Osteocyte (in vitro differentiated cells): ENCODE data around the gene ATRX. TPM values are rescaled to one million over a fixed set of nuclear protein-coding genes. Genes with fewer than 3 reads are reported as not detected.
"Not testable (repeated sequence)": the region's sequence is repeated elsewhere in the genome, so short reads cannot be mapped to it uniquely, and the experiment has no call there.

Source experiments
- DNase-seq: peaks from one replicate; pipeline ENCODE4 v3.0.0; 2021; ENCODE audit warnings: mixed read lengths; ENCODE audit not compliant: unreplicated experiment; ENCODE audit errors: extremely low spot score
- H3K27ac Mint-ChIP-seq: one replicate; pipeline ENCODE4 v1.8.0; 2021; ENCODE audit warnings: mild to moderate bottlenecking, mixed read lengths; ENCODE audit not compliant: unreplicated experiment
- H3K27me3 Mint-ChIP-seq: one replicate; pipeline ENCODE4 v1.8.0; 2021; ENCODE audit warnings: mixed read lengths; ENCODE audit not compliant: unreplicated experiment
- H3K36me3 Mint-ChIP-seq: one replicate; pipeline ENCODE4 v1.8.0; 2021; ENCODE audit warnings: mixed read lengths; ENCODE audit not compliant: unreplicated experiment
- H3K4me1 Mint-ChIP-seq: one replicate; pipeline ENCODE4 v1.8.0; 2021; ENCODE audit warnings: mixed read lengths; ENCODE audit not compliant: unreplicated experiment
- H3K4me3 Mint-ChIP-seq: one replicate; pipeline ENCODE4 v1.8.0; 2021; ENCODE audit warnings: mild to moderate bottlenecking, moderate library complexity, mixed read lengths; ENCODE audit not compliant: unreplicated experiment
- H3K9me3 Mint-ChIP-seq: one replicate; pipeline ENCODE4 v1.8.0; 2021; ENCODE audit warnings: mixed read lengths; ENCODE audit not compliant: unreplicated experiment
- CTCF ChIP-seq: fragments of 200-600 bp; sonication (generic); IDR thresholded peaks from 2 replicates; pipeline ENCODE4 v1.5.0; 2021; ENCODE audit warnings: antibody characterized with exemption, mild to moderate bottlenecking, moderate library complexity
- total RNA-seq: library from RNA; stranded (reverse); gene quantifications from 2 replicates; pipeline ENCODE4 v1.2.1, GENCODE V29; 2021

The ATRX gene
- total RNA-seq, 1 donor from 2014 or later = 102 TPM

GRCh38 chrX:77779695-77780094 lies 6.3 kb downstream of the ATRX start:
- no peak for TF ChIP-seq CTCF
- DNase-seq = no peak
- peaks cover 7% of the 10 kb centered on the region for H3K9me3 Mint-ChIP-seq
- H3K4me1 Mint-ChIP-seq = peaks cover 20% of the 10 kb centered on the region
- no peaks in the 10 kb centered on the region for H3K36me3 Mint-ChIP-seq
- H3K27me3 Mint-ChIP-seq = no peaks in the 10 kb centered on the region
- H3K27ac Mint-ChIP-seq = no peak overlapping the region
- no peak overlapping the region for H3K4me3 Mint-ChIP-seq

- H3K36me3 Mint-ChIP-seq = no peaks in the 10 kb centered on the region
- no peak for TF ChIP-seq CTCF
- H3K27me3 Mint-ChIP-seq = no peaks in the 10 kb centered on the region
- H3K4me3 Mint-ChIP-seq = no peak overlapping the region
- peak overlapping the region; percentile 45 for H3K27ac Mint-ChIP-seq
- H3K4me1 Mint-ChIP-seq = peaks cover 7% of the 10 kb centered on the region
- peaks cover 7% of the 10 kb centered on the region for H3K9me3 Mint-ChIP-seq
- DNase-seq = no peak
These were observed 9.4 kb downstream of the ATRX start for GRCh38 chrX:77776659-77777058.

DNA sequence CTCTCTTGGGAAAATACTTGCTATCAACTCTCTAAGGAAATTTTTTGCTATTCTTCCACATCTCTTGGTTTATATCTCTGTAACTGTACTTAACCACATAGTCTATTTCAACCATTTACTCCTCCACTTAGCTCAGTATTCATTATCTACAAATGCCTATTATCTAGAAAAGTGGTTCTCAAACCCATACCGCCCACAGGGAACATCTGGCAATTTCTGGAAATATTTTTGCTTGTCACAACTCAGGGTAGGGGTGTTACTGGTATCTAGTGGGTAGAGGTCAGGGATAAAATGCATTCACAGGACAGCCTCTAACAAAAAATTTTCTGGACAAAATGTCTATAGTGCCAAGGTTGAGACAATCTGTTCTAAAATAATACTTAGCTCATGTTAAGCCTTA lies 14.4 kb downstream of the ATRX start:
- no peak for TF ChIP-seq CTCF
- H3K4me1 Mint-ChIP-seq = peaks cover 16% of the 10 kb centered on the region
- no peak overlapping the region for H3K27ac Mint-ChIP-seq
- no peak for DNase-seq
- H3K36me3 Mint-ChIP-seq = no peaks in the 10 kb centered on the region
- no peak overlapping the region for H3K4me3 Mint-ChIP-seq
- peaks cover 12% of the 10 kb centered on the region for H3K9me3 Mint-ChIP-seq
- no peaks in the 10 kb centered on the region for H3K27me3 Mint-ChIP-seq

GRCh38 chrX:77768787-77769186 lies 17.2 kb downstream of the ATRX start:
- Mint-ChIP-seq H3K36me3 (peaks cover 2% of the 10 kb centered on the region), H3K4me3 (no peak overlapping the region), H3K4me1 (peaks cover 16% of the 10 kb centered on the region), H3K27ac (no peak overlapping the region), H3K9me3 (peaks cover 12% of the 10 kb centered on the region), H3K27me3 (no peaks in the 10 kb centered on the region)
- no peak for DNase-seq
- no peak for TF ChIP-seq CTCF

DNA sequence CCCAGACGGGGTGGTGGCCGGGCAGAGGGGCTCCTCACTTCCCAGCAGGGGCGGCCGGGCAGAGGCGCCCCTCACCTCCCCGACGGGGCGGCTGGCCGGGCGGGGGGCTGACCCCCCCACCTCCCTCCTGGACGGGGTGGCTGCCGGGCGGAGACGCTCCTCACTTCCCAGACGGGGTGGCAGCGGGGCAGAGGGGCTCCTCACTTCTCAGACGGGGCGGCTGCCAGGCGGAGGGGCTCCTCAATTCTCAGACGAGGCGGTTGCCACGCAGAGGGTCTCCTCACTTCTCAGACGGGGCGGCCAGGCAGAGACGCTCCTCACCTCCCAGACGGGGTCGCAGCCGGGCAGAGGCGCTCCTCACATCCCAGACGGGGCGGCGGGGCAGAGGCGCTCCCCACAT lies 19.8 kb downstream of the ATRX start:
- H3K27me3 Mint-ChIP-seq, H3K9me3 Mint-ChIP-seq, H3K4me3 Mint-ChIP-seq, H3K36me3 Mint-ChIP-seq, H3K27ac Mint-ChIP-seq: not testable (repeated sequence)
- DNase-seq = peak; percentile 81
- H3K4me1 Mint-ChIP-seq = peaks cover 11% of the 10 kb centered on the region

DNA sequence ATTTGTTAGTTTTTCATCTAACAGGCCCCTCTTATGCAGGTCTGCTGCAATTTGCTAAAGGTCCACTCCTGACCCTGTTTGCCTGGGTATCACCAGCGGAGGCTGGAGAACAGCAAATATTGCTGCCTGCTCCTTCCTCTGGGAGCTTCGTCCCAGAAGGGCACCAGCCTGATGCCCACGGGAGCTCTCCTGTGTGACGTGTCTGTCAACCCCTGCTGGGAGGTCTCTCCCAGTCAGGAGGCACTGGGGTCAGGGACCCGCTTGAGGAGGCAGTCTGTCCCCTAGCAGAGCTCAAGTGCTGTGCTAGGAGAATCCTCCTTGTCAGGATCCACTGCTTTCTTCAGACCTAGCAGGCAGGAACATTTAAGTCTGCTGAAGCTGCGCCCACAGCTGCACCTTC lies 30.5 kb downstream of the ATRX start:
- TF ChIP-seq CTCF = no peak

GRCh38 chrX:77753942-77754341 lies 32.1 kb downstream of the ATRX start:
- DNase-seq, H3K4me1 Mint-ChIP-seq, H3K27me3 Mint-ChIP-seq, H3K36me3 Mint-ChIP-seq, H3K4me3 Mint-ChIP-seq, H3K27ac Mint-ChIP-seq: not testable (repeated sequence)
- peaks cover 17% of the 10 kb centered on the region for H3K9me3 Mint-ChIP-seq

More for the DNA sequence above, 30.5 kb downstream of the ATRX start:
- H3K4me3 Mint-ChIP-seq = no peak overlapping the region
- H3K36me3 Mint-ChIP-seq = peaks cover 3% of the 10 kb centered on the region
- peak; percentile 73 for DNase-seq
- peaks cover 3% of the 10 kb centered on the region for H3K4me1 Mint-ChIP-seq
- no peak overlapping the region for H3K27ac Mint-ChIP-seq
- H3K9me3 Mint-ChIP-seq = peaks cover 17% of the 10 kb centered on the region
- H3K27me3 Mint-ChIP-seq = no peaks in the 10 kb centered on the region
